NT2/D1 (cell line): ENCODE measurements around the gene DMRTC2.

Source experiments
- YY1 ChIP-seq: IDR thresholded peaks from 2 replicates; pipeline ENCODE4 v1.6.1; 2011; ENCODE audit not compliant: insufficient read length, insufficient read depth
- ZNF274 ChIP-seq: IDR thresholded peaks from 2 replicates; pipeline ENCODE4 v1.6.1; 2011; ENCODE audit warnings: mild to moderate bottlenecking, low read depth, low read length

DNA sequence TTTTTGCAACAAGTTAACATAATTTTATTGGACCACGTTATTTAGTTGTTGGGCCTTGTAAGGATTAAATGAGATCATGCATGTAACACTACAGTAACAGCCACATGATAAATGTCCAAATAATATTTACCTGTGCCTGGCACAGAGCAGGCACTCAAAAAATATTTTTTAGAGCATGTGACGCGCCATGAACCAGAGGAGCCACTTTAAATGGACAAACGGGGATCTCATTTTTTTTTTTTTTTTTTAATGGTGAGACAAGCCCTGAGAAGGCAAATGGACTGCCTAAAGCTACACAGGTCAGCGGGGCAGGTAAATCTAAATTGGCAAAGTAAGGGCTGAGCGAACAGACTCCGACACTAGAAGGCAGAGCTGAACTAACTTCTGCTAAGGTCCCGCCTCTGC is 14.4 kb downstream of the DMRTC2 start:
- TF ChIP-seq YY1 (no peak), ZNF274 (no peak)
